Measurements from ENCODE around the gene STYXL1.

GRCh38 chr7:75969704-75970498, 77.9 kb downstream of the STYXL1 start:
- TF ChIP-seq CTCF (conservative IDR thresholded peaks at IDR 0.05; ENCODE audit: low read length) (no peak), EZH2phosphoT487 (IDR thresholded peaks at IDR 0.05; ENCODE audit: borderline replicate concordance) (no peak)

Measured in Loucy (cell line).